ENCODE results near the gene GPR18.

Gene GPR18

GRCh38 chr13:99208185-99208584 lies 50.0 kb downstream of the GPR18 start:
- DNase-seq (ENCODE audit: low read depth): no peak

GRCh38 chr13:99207511-99207910 lies 50.7 kb downstream of the GPR18 start:
- no peak for DNase-seq (ENCODE audit: low read depth)

GRCh38 chr13:99206873-99207272 lies 51.3 kb downstream of the GPR18 start:
- DNase-seq (ENCODE audit: low read depth): no peak

GRCh38 chr13:99206226-99206625 lies 52.0 kb downstream of the GPR18 start:
- DNase-seq (ENCODE audit: low read depth): no peak

GRCh38 chr13:99205621-99206220 lies 52.5 kb downstream of the GPR18 start:
- no peak for DNase-seq (ENCODE audit: low read depth)
